ENCODE measurements around the gene CST11. TPM values are rescaled to one million over a fixed set of nuclear protein-coding genes. Genes with fewer than 3 reads are reported as not detected.
A peak's percentile ranks its signal among the peaks of the same experiment; 100 is the strongest.

The CST11 gene
- total RNA-seq, 4 donors from 2014 or later, result not detected

DNA sequence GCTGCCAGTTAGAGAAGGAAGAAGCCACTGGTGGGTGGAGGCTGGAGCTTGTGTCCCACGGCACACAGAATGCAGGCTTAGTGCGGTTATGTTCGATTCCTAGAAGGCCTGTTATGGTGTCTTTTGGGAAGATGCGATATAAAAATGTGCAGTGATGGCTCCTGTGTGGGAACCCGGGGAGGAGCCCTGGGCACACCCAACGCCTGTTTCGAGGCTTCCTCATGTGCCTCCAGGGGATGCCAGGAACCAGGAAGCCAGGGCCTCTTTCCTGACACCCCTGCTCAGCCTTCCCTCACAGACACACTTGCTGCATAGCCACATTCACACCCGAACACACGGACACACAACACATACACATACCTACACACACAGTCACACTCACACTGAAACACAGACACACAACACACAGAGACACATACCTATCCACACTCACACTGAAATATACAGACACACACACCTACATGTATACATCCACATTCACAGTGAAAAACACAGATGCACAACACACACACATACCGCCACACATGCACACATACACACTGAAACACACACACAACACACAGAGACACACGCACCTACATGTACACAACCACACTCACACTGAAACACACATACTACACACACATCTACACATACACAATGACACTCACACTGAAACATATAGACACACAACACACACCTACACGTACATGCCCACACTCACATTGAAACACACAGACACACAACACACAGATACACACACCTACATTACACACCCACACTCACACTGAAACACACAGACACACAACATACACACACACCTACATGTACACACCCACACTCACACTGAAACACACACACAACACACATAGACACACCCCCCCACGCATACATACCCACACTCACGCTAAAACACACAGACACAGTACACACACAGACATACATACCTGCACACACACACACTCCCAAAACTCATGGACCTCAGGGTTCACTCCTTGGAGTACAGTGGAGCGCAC, 1.2 kb upstream of the CST11 start:
- DNase-seq (ENCODE audit: low spot score in 2 of 2), result no peak

DNA sequence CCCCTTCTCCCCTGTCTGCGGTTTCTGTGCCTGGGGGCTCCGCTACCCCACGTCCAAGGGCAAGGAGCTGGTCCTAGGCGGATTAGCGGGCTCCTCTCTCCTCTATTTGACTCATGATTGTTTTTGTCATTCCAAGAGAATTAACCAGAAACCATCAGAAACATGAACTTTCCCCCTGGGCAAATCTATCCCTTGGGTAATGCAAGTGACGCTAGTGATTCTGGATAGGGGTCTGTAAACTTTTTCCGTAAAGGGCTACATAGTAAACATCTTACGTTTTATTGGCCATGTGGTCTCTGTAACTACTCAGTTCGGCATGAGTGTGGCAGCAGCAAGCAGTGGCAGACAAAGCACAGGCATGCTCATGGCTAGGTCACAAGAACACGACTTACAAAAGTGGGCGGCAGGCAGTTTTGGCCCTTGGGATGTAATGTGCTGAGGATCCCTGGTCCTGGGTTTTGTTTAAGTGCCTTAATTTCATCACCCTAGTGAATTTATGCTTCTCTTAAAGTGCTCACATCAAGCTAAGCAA, 654 bp downstream of the CST11 start:
- H3K4me3 ChIP-seq (ENCODE audit: low read depth, poor library complexity, severe bottlenecking), result no peak overlapping the region
- intact Hi-C loops (cut with DNase I; ENCODE audit: low total_unique reads), result no loop called here
- no peak for DNase-seq (ENCODE audit: low spot score in 2 of 2)
- 67 to 74% methylated on average over 11 of the region's 11 CpGs for WGBS, 2 donors
- TF ChIP-seq, protein P1, sequence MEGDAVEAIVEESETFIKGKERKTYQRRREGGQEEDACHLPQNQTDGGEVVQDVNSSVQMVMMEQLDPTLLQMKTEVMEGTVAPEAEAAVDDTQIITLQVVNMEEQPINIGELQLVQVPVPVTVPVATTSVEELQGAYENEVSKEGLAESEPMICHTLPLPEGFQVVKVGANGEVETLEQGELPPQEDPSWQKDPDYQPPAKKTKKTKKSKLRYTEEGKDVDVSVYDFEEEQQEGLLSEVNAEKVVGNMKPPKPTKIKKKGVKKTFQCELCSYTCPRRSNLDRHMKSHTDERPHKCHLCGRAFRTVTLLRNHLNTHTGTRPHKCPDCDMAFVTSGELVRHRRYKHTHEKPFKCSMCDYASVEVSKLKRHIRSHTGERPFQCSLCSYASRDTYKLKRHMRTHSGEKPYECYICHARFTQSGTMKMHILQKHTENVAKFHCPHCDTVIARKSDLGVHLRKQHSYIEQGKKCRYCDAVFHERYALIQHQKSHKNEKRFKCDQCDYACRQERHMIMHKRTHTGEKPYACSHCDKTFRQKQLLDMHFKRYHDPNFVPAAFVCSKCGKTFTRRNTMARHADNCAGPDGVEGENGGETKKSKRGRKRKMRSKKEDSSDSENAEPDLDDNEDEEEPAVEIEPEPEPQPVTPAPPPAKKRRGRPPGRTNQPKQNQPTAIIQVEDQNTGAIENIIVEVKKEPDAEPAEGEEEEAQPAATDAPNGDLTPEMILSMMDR (IDR thresholded peaks at IDR 0.05), result no peak

More for the DNA sequence above, 1.2 kb upstream of the CST11 start:
- TF ChIP-seq, protein P1 (IDR thresholded peaks at IDR 0.05), result peak in 1 of 3 donors; percentile 49
- TF ChIP-seq POLR2A (IDR thresholded peaks at IDR 0.05), result no peak
- intact Hi-C loops (cut with DNase I; ENCODE audit: low total_unique reads), result no loop called here
- no peak overlapping the region for H3K4me3 ChIP-seq (ENCODE audit: low read depth, poor library complexity, severe bottlenecking)
- 78 to 80% methylated on average over 15 of the region's 15 CpGs for WGBS, 2 donors

DNA sequence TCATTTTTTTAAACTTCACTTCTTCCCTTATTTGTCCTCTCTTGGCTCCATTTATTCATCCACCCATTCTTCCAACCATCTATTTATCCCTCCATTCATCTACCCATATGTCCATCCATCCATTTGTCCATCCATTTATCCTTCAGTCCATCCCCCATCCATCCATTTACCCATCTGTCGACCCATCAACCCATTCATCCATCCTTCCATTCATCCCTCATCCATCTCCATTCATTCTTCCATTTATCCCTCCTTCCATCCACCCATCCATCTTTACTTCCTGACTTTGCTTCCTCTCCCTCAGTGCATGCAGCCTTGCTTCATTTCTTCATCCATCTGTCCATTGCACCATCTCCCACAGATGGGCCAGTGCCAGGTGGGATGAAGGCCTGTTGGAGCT, 1.8 kb downstream of the CST11 start:
- no peak for TF ChIP-seq POLR2A (IDR thresholded peaks at IDR 0.05)
- TF ChIP-seq, protein P1 (IDR thresholded peaks at IDR 0.05), result no peak
- WGBS, 2 donors, result 97% methylated on average over 1 of the region's 1 CpG
- intact Hi-C loops (cut with DNase I; ENCODE audit: low total_unique reads), result no loop called here
- no peak overlapping the region for H3K4me3 ChIP-seq (ENCODE audit: low read depth, poor library complexity, severe bottlenecking)
- DNase-seq (ENCODE audit: low spot score in 2 of 2), result no peak

DNA sequence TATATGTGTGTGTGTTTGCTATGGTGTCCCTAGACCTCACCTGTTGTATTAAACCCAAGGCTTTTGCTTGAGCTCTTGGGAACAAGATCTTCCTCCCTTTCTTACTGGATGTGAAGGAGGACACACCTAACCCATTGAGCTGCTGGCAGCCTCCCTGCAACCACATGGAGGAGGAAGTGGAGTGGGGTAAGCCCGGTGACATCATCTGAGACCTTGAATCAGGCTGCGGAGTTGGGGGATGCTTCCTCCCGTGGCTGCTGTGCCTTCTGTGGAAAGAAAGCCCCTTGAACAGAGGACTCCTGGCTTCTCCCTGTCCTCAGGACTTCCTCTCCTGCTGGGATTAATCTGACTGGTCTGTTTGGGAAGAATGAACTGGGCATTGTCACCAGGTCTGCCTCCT, 3.3 kb downstream of the CST11 start:
- intact Hi-C loops (cut with DNase I; ENCODE audit: low total_unique reads), result no loop called here
- WGBS, 2 donors, result 36 to 56% methylated on average over 3 of the region's 3 CpGs
- no peak for DNase-seq (ENCODE audit: low spot score in 2 of 2)

GRCh38 chr20:23448167-23448566, 4.5 kb downstream of the CST11 start:
- TF ChIP-seq, protein P1 (IDR thresholded peaks at IDR 0.05), result no peak
- TF ChIP-seq POLR2A (IDR thresholded peaks at IDR 0.05), result no peak
- intact Hi-C loops (cut with DNase I; ENCODE audit: low total_unique reads), result no loop called here

More for the DNA sequence above, 3.3 kb downstream of the CST11 start:
- H3K4me3 ChIP-seq (ENCODE audit: low read depth, poor library complexity, severe bottlenecking), result no peak overlapping the region
- TF ChIP-seq POLR2A (IDR thresholded peaks at IDR 0.05), result no peak
- TF ChIP-seq, protein P1 (IDR thresholded peaks at IDR 0.05), result no peak

More at GRCh38 chr20:23448167-23448566, 4.5 kb downstream of the CST11 start:
- no peak overlapping the region for H3K4me3 ChIP-seq (ENCODE audit: low read depth, poor library complexity, severe bottlenecking)
- 92 to 94% methylated on average over 5 of the region's 5 CpGs for WGBS, 2 donors
- DNase-seq (ENCODE audit: low spot score in 2 of 2), result no peak

All from lower leg skin (tissue), 4 donors.